ENCODE measurements around the gene EIF3K. TPM values are rescaled to one million over a fixed set of nuclear protein-coding genes. Genes with fewer than 3 reads are reported as not detected.

EIF3K gene
- polyA plus RNA-seq, 1 donor = 290 TPM

DNA sequence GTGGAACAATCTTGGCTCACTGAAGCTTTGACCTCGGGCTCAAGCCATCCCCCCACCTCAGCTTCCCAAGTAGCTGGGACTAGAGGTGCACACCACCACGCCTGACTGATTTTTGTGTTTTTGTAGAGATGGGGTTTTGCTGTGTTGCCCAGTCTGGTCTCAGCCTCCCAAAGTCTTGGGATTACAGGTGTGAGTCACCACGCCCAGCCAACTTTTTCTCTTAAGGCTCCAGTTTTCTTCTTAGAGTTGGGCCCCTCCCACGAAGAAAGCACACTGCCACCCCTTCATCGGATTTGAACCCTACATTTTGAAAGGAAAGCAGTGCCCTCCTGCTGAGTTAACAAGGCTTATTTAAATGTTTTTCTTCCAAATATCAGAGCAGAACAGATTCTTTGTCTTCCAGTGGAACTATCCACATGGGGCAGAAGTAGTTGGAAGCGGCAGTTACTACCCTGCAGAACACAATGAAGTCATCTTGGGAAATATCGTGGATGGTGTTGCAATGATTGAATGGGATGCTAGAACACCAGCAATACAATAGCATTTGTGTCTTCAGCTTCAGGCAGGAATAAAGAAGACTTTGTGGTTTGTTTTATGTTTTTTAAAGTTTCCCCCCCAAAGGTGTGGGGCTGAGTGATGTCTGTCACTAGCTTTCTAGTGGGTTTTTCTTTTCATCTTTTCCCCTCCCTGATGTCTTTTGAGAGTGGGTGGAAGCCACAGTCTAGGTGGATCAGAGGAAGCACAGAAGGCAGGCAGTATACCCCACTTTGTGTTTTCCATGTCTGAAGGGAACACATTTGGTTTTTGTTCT is 37.4 kb downstream of the EIF3K start:
- Histone ChIP-seq H3K27ac (ENCODE audit: low read length) (peak overlapping the region; percentile 95), H3K4me3 (ENCODE audit: low read length) (no peak overlapping the region), H3K9me3 (ENCODE audit: control insufficient read depth, low read depth, low read length) (no peaks in the 10 kb centered on the region), H3K27me3 (ENCODE audit: control insufficient read depth, insufficient read depth, low read length) (no peaks in the 10 kb centered on the region), H3K36me3 (ENCODE audit: control insufficient read depth, insufficient read depth, low read length) (peaks cover 41% of the 10 kb centered on the region), H3K4me1 (ENCODE audit: control insufficient read depth, insufficient read depth, low read length) (peaks cover 88% of the 10 kb centered on the region)
- no CpG with 5 or more reads among the region's 7 CpGs for WGBS (ENCODE audit: insufficient coverage, low lambda C conversion rate)
- DNase-seq = peak in 1 of 2 donors; percentile 41

DNA sequence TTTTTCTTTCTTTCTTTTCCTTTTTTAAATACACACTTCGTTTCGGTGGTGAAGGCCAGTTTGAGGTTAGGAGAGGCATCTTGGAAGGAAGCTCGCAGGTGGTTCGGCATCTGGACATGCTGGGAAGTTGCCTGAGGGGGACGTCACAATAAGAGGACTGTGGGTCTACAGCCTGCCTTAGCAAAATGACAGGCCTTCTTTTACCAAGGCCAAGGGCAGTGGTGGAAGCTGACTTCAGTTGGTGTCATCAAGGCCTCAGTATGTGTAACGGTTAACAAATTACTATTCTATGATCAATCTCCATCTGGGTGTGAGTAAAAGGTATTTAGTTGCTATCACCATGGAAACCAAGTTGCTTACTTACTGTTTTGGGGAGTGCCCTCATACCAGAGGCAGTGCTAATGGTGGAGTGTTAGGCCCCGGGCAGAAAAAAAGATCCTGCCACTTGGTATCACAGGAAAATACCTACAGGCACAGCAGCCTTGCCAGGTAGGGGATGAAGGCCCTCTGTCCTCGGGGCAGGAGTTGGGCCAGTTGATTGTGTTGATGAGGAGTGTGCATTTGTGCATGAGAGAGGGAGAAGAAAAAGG is 38.7 kb downstream of the EIF3K start:
- Histone ChIP-seq H3K9me3 (ENCODE audit: control insufficient read depth, low read depth, low read length) (no peaks in the 10 kb centered on the region), H3K27me3 (ENCODE audit: control insufficient read depth, insufficient read depth, low read length) (no peaks in the 10 kb centered on the region), H3K27ac (ENCODE audit: low read length) (peak overlapping the region; percentile 70), H3K4me3 (ENCODE audit: low read length) (no peak overlapping the region), H3K4me1 (ENCODE audit: control insufficient read depth, insufficient read depth, low read length) (peaks cover 87% of the 10 kb centered on the region), H3K36me3 (ENCODE audit: control insufficient read depth, insufficient read depth, low read length) (peaks cover 48% of the 10 kb centered on the region)
- peak in 1 of 2 donors; percentile 56 for DNase-seq
- WGBS (ENCODE audit: insufficient coverage, low lambda C conversion rate) = no CpG with 5 or more reads among the region's 8 CpGs

DNA sequence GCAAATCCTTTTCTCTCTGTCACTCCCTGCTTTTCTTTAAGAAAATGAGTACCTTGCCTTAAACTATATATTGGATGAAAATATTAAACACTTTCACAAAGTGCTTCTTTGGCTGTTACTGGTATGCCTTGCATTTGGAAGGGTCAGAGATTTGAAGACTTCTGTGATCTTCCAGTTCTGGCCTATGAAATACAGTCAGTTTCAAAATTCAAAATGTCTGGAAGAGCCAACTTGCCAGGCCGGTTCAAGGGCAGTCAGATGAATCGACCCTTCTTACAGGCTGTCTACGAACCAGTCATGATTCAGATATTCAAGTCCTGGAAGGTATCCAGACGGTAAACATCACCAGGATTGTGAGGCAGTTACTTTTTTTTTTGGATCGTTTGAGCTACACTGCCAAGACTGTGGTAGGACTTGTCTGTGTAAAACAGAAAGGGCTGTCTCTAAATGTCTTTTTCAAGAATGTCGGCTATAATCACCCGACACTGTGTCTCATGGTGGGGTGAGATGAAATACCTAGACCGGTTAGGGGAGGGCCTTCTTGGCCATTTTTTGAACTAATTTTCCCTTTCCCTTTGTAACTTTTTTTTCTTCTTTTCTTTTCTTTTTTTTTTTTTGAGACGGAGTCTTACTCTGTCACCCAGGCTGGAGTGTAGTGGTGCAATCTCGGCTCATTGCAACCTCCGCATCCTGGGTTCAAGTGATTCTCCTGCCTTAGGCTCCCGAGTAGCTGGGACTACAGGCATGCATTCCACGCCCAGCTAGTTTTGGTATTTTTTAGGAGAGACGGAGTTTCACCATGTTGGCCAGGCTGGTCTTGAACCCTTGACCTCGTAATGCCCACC is 39.7 kb downstream of the EIF3K start:
- Histone ChIP-seq H3K9me3 (ENCODE audit: control insufficient read depth, low read depth, low read length) (no peaks in the 10 kb centered on the region), H3K4me3 (ENCODE audit: low read length) (no peak overlapping the region), H3K4me1 (ENCODE audit: control insufficient read depth, insufficient read depth, low read length) (peaks cover 92% of the 10 kb centered on the region), H3K27ac (ENCODE audit: low read length) (peak overlapping the region; percentile 70), H3K36me3 (ENCODE audit: control insufficient read depth, insufficient read depth, low read length) (peaks cover 52% of the 10 kb centered on the region), H3K27me3 (ENCODE audit: control insufficient read depth, insufficient read depth, low read length) (no peaks in the 10 kb centered on the region)
- WGBS (ENCODE audit: insufficient coverage, low lambda C conversion rate) = 50% methylated on average over 2 of the region's 15 CpGs
- DNase-seq = peak; percentile 77 to 84

DNA sequence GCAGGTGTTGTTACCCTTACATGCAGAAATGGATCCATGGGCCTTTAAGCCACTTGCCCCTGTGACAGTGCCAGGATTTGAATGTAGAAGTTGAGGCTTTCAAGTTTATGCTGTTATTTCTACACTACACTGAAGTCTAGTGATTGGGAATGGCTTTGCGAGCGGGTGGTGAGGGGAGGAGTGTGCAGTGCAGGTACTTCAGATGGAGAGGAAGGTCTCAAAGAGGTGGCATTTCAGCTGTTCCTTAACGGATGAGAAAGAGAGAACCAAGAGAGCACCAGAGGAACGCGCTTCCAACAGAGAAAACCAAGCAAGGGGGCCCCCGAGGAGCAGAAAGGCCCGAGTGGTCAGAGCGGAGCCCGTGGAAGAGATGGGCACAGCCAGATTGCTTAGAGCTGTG is 41.7 kb downstream of the EIF3K start:
- Histone ChIP-seq H3K4me1 (ENCODE audit: control insufficient read depth, insufficient read depth, low read length) (peaks cover 92% of the 10 kb centered on the region), H3K27me3 (ENCODE audit: control insufficient read depth, insufficient read depth, low read length) (no peaks in the 10 kb centered on the region), H3K4me3 (ENCODE audit: low read length) (no peak overlapping the region), H3K27ac (ENCODE audit: low read length) (peak overlapping the region; percentile 73), H3K36me3 (ENCODE audit: control insufficient read depth, insufficient read depth, low read length) (peaks cover 55% of the 10 kb centered on the region), H3K9me3 (ENCODE audit: control insufficient read depth, low read depth, low read length) (no peaks in the 10 kb centered on the region)
- no CpG with 5 or more reads among the region's 9 CpGs for WGBS (ENCODE audit: insufficient coverage, low lambda C conversion rate)
- DNase-seq = peak in 1 of 2 donors; percentile 7

DNA sequence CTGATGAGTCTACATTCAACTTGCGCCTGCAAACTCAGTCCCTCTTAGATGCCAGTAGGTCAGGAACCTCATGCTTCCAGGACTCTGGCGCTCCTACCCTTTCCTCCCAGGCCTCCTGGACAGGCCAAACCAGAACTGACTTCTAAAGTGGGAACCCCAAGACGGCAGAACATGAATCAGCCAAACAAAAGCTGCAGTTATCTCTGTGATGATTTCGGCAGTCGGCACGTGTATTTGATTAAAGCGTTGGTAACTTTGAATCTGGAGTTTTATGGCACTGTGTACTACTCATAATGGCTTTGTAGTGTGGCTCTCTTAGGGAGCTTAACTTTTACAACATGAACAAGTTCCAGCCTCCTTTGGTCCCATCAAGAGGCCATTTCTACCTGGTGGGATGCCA is 42.1 kb downstream of the EIF3K start:
- Histone ChIP-seq H3K36me3 (ENCODE audit: control insufficient read depth, insufficient read depth, low read length) (peaks cover 53% of the 10 kb centered on the region), H3K4me1 (ENCODE audit: control insufficient read depth, insufficient read depth, low read length) (peaks cover 92% of the 10 kb centered on the region), H3K27ac (ENCODE audit: low read length) (peak overlapping the region; percentile 73), H3K9me3 (ENCODE audit: control insufficient read depth, low read depth, low read length) (no peaks in the 10 kb centered on the region), H3K4me3 (ENCODE audit: low read length) (no peak overlapping the region), H3K27me3 (ENCODE audit: control insufficient read depth, insufficient read depth, low read length) (no peaks in the 10 kb centered on the region)
- DNase-seq = peak in 1 of 2 donors; percentile 58
- no CpG with 5 or more reads among the region's 7 CpGs for WGBS (ENCODE audit: insufficient coverage, low lambda C conversion rate)

DNA sequence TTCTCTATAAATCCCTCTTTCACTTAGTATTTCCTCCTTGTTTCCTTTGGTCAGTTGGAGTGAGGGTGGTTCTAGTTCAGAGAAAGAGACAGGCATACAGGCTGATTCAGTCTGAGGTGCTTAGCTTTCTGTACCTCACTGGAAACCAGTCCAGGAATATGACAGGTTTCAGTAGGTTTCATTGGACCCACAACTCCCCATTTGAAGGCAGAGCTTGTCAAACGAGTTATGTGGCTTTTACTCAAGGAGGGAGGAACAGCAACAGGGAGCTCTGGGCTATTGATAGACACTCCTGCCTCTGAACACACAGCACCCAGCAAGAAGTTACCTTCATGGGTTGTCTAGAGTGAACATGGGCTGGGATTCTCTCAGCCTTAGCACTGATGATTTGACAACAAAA is 43.0 kb downstream of the EIF3K start:
- H3K27ac ChIP-seq (ENCODE audit: low read length) = peak overlapping the region; percentile 68
- DNase-seq = peak in 1 of 2 donors; percentile 83
- H3K4me3 ChIP-seq (ENCODE audit: low read length) = no peak overlapping the region
- no peaks in the 10 kb centered on the region for H3K9me3 ChIP-seq (ENCODE audit: control insufficient read depth, low read depth, low read length)
- H3K27me3 ChIP-seq (ENCODE audit: control insufficient read depth, insufficient read depth, low read length) = no peaks in the 10 kb centered on the region
- WGBS (ENCODE audit: insufficient coverage, low lambda C conversion rate) = no CpG with 5 or more reads among the region's 1 CpG
- peaks cover 92% of the 10 kb centered on the region for H3K4me1 ChIP-seq (ENCODE audit: control insufficient read depth, insufficient read depth, low read length)
- H3K36me3 ChIP-seq (ENCODE audit: control insufficient read depth, insufficient read depth, low read length) = peaks cover 49% of the 10 kb centered on the region

DNA sequence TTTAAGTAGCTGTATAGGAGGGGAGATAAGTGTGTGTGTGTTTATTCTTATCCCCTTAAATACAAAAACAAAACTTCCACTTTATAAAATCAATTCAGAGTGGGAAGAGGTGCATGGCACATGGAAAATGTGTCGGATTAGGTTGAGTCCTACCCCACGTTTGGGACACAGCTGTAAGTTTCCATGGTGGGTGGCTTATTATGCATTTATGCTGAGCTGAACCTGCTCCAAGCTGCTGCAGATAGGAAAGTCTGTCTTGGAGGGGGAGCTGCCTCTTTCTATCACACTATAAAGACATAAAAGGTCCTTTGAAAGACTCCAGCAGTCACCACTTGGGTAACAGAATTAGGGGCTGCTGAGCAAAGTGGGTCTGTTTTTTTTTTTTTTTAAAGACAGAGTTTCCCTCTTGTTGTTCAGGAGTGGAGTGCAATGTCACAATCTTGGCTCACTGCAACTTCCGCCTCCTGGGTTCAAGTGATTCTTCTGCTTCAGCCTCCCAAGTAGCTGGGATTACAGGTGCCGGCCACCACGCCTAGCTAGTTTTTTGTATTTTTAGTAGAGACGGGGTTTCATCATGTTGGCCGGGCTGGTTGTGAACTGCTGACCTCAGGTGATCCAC is 43.7 kb downstream of the EIF3K start:
- Histone ChIP-seq H3K4me3 (ENCODE audit: low read length) (no peak overlapping the region), H3K27me3 (ENCODE audit: control insufficient read depth, insufficient read depth, low read length) (no peaks in the 10 kb centered on the region), H3K36me3 (ENCODE audit: control insufficient read depth, insufficient read depth, low read length) (peaks cover 46% of the 10 kb centered on the region), H3K4me1 (ENCODE audit: control insufficient read depth, insufficient read depth, low read length) (peaks cover 94% of the 10 kb centered on the region), H3K9me3 (ENCODE audit: control insufficient read depth, low read depth, low read length) (no peaks in the 10 kb centered on the region), H3K27ac (ENCODE audit: low read length) (peak overlapping the region; percentile 68)
- peak in 1 of 2 donors; percentile 39 for DNase-seq
- no CpG with 5 or more reads among the region's 7 CpGs for WGBS (ENCODE audit: insufficient coverage, low lambda C conversion rate)

DNA sequence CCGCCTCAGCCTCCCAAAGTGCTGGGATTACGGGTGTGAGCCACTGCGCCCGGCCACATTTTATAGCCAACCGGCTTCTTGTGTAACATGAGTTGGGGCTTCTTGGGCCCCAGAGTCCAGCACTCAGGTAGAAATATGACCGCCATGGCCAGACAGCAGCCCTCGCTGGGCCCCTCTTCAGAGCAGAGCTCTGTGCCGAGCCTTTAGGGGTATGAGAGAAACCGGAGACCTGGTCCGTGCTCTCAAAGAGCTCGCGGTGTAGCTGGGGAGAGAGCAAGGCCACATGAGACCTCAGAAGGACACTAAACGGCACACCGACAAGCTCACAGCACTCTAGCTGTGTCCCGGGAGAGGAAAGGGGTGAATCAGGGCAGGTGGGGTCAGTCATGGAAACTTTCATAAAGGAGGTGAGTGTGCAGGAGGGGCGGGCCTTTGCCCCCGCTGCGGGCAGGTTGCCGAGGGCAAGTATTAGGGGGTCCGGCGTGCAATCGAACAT is 44.2 kb downstream of the EIF3K start:
- peaks cover 93% of the 10 kb centered on the region for H3K4me1 ChIP-seq (ENCODE audit: control insufficient read depth, insufficient read depth, low read length)
- H3K27me3 ChIP-seq (ENCODE audit: control insufficient read depth, insufficient read depth, low read length) = no peaks in the 10 kb centered on the region
- H3K9me3 ChIP-seq (ENCODE audit: control insufficient read depth, low read depth, low read length) = no peaks in the 10 kb centered on the region
- H3K4me3 ChIP-seq (ENCODE audit: low read length) = peak overlapping the region; percentile 22
- 67% methylated on average over 3 of the region's 22 CpGs for WGBS (ENCODE audit: insufficient coverage, low lambda C conversion rate)
- peak in 1 of 2 donors; percentile 84 for DNase-seq
- H3K36me3 ChIP-seq (ENCODE audit: control insufficient read depth, insufficient read depth, low read length) = peaks cover 45% of the 10 kb centered on the region
- peak overlapping the region; percentile 68 for H3K27ac ChIP-seq (ENCODE audit: low read length)

DNA sequence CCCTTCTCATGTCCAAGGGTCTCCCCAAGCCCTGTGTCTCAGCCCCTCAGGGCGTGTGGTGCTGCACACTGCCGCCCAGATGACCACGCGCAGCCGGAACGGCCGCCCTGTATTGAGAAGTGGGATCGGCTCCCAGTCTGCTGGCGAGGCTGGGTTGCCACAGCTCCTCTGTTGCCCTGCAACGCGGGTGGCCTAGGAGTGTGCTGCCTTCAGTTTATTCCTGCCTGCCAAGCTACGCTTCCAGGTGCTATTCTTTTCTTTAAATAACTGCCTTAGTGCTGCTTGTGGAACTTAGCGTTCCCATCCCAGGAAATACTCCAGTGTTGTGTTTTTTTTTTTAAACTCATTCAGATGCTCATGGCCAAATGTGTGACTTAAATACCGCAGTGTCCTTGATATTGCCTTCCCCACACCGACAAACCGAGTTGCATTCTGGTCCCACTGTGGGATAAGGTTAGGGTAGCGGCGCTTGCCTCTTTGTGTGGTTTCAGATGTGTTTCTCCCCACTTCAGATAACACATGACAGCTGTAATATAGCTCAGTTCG is 45.0 kb downstream of the EIF3K start:
- H3K36me3 ChIP-seq (ENCODE audit: control insufficient read depth, insufficient read depth, low read length) = peaks cover 52% of the 10 kb centered on the region
- DNase-seq = peak in 1 of 2 donors; percentile 31

More for the DNA sequence above, 45.0 kb downstream of the EIF3K start:
- H3K4me1 ChIP-seq (ENCODE audit: control insufficient read depth, insufficient read depth, low read length) = peaks cover 90% of the 10 kb centered on the region
- H3K27me3 ChIP-seq (ENCODE audit: control insufficient read depth, insufficient read depth, low read length) = no peaks in the 10 kb centered on the region
- whole genome bisulfite sequencing (ENCODE audit: insufficient coverage, low lambda C conversion rate) = 17% methylated on average over 1 of the region's 19 CpGs
- H3K9me3 ChIP-seq (ENCODE audit: control insufficient read depth, low read depth, low read length) = no peaks in the 10 kb centered on the region
- peak overlapping the region; percentile 68 for H3K27ac ChIP-seq (ENCODE audit: low read length)
- peak overlapping the region; percentile 22 for H3K4me3 ChIP-seq (ENCODE audit: low read length)
